Stimulated activated CD4-positive, alpha-beta T cell treated with anti-CD3 and anti-CD28 coated beads, Interleukin-4, amount 100 ng/mL, for 4 hours (primary cell): ENCODE measurements around the gene SEC24D.

Source experiments
- DNase-seq, 2 experiments: peaks; one replicate each; pipeline ENCODE4 v3.0.0-alpha.2; 2020

The SEC24D gene

DNA sequence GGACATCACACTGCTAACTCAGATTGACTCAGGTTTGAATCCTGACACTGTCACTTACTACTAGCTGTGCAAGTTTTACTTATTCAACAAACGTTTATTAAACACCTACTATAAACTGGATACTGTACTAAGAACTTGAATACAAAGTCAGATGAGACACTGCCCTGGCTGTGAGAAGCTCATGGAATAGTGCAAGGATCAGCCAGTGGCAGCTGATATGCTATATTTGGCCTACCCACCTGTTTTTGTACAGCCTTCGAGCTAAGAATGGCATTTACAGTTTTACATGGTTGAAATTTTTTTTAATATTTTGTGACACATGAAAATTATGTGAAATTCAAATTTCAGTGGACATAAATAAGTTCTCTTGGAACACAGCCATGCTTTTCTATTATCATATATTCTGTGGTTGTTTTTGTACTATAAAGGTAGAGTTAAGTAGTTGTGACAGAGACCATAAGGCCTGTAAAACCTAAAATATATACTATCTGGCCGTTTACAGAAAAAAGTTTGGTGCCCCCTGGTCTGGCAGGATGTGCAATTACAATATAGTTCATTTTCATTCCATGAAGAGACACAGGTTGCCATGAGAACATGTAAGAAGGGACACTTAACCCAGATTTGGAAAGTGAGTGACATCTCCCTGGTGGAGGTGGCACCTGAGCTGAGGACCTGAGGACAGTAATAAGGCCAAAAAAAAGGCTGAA lies 3.4 kb upstream of the SEC24D start:
- no peak for DNase-seq

DNA sequence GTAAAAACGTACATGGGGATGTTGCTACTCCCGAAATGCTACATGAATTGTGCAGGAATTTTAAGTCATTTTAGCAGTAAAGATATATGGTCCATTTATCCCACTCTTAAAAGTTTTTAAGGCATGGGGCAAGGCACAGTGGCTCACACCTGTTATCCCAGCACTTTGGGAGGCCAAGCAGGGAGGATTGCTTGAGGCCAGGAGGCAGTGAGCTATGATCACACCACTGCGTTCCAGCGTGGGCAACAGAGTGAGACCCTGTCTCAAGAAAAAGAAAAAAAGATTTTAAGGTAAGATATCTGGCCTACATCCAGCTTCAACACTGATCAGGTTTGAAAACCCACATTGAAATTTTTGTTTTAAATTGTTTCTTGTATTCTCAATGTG lies 1.2 kb upstream of the SEC24D start:
- DNase-seq = no peak

DNA sequence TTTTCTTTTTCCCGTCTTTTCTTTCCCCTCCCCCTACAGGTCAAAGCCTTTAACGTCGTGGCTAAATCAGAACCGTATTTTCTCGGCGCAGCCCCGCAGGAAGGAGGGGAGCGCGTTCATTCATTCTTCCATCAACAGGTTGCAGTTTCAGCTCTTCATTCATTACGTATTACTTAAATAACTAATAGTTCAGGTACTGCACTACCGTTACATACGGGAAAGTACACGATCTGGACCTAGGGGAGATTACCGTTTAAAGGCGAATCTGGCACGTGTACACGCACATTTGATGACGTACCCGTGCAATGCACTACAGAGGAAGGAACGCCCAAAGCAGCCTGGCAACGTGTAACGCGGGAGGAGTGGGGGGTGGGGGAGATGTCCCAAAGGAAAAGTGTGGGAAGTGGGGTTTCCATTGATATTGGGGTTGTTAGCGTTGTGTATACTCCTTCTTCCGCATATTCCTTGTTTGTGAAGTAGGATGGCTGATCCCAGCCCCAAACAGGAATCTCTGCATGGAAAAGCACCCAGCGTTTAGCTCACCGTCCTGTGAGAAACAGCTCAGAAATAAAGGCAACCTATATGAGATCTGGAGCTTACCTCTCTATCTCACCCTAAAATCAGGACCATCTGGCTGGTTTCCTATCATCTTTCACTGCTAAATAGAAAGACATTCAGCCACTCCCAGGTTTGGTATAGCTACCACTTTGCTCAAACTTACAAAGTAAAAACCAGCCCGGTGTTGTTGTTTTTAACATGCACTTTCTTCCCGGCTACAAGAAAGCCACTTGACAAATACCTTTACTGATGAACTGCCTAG lies 585 bp upstream of the SEC24D start:
- peak; percentile 45 to 53 for DNase-seq

DNA sequence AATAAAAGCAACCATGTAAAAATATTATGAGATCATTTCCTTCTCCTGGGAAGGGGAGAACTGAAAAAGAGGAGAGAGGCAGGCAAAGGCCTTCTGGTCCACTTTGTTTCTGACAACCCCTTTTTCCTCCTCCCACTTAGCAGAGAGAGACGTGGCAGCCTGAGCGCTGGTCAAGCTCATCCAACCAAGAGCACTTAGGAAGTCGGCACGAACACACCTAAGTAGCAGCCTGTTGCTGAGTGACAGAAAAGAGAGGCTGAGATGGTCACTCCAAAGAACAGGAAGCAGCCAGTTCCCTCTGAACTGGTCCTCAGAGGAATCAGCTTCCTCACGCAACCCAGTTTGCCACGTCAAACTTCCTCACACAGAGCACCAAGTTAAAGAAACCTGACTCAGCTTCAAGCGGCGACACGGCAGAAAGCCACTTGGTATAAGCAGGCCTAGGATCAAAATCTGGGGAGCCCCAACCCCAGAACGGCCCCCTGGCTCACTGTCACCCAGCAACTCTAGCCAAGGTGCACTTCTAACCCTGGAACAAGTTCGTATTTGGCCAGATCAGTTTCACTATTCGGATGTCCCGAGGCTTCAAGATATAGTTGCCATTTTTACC lies 861 bp downstream of the SEC24D start:
- DNase-seq = peak; percentile 27 to 29

DNA sequence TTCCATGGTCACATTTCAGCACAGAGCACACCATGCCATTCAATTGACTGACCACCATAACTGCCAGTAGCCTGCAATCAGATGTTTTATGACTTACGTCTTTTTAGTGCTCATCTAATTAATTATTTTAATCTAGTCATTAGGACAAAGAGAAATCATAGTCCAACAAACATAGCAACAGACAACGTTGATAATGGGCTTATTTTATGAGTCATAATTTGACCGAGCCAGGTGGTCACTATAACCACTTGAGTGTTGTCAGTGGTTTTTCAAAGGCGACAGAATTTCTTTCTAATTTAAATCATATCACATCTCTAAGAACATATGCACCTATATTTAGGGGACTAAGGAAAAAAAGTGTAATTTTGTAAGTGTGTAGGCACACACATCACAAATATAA lies 1.9 kb downstream of the SEC24D start:
- no peak for DNase-seq

DNA sequence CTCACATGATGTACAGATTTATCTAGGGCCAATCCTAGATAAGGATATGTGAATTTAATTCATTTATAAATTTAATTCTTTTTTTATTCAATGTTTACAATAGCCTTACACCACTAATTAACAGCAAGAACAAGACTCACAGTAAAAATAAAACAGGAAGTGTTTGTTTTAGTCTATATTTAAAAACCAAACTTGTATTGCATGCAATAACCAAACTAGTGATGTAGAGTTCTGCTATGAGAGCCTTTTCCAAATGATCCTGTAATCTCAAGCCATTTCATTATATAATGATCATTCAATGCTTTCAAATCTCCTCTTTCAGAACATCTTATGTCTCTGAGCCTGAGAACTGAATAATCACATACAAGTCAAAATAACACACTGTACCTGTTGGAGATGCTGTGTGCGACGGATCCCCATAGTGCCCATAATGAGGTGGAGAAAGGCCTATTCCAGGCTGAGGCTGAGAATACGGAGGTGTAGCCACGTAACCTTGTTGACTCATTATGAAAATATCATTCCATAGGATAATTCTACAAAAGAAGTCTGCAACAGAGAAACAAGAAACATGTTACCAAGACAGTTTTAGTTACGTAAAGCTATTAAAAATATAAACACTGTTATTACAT lies 2.6 kb downstream of the SEC24D start:
- DNase-seq = no peak

DNA sequence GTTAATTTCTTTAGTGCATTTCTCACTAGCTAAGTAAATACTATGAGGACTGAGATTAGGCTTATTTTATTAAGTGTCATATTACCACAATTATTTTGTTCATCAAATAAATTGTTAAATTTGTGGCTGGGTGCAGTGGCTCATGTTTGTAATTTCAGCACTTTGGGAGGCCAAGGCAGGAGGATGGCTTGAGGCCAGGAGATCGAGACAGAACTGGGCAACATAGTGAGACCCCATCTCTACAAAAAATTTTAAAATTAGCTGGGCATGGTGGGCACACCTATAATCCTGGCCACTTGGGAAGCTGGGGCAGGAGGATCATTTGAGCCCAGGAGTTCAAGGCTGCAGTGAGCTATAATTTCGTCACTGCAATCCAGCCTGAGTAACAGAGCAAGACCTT lies 6.8 kb downstream of the SEC24D start:
- no peak for DNase-seq

DNA sequence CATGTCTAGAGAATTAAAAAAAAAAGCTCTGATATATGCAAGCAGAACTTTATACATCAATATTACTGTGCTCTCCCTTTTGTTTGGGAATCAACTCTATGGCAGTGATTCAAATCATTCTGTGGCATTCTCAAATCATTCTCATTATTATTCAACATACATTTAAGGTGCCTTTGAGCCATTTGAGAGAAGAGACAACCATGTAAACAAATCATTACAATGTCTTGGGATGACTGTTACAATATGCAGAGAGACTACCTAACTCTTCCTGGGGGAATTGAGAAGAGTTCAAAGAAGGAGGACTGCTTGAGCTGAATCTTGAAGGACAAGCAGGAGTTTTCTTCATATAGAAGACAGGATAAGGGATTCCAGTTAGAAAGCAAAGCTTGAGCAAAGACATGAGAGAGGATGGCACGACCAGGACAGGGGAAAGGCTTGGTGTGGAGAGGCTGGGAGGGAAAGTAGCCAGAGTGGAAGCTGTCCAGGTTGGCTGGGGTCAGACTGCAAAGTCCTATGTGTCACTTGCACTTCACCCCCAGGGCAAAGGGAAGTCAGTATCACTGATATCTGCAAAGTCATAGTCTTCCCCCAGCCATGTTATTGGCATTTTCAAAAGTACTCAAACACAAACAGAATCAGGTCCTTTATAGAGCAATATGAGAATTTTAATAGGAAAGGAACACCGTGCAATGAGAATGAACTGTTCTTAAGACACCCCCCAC lies 9.0 kb downstream of the SEC24D start:
- DNase-seq = no peak

DNA sequence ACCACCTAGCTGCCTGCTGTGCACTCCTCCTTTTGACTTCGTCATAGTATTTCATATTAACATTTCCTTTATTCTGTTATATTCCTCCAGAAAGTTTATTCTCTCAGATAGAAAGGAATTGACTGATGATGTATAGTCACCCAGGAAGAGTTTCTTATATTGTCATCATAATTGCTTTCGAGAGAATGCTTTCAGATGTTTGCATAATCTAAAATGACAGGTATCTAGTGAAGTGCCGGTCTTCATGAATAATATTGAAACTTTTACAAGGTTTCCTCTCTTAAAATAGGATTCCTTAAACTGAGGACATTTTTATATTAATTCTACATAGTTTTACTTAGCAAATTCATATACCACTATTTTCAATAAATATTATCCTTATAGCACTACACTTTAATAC lies 10.1 kb downstream of the SEC24D start:
- no peak for DNase-seq

DNA sequence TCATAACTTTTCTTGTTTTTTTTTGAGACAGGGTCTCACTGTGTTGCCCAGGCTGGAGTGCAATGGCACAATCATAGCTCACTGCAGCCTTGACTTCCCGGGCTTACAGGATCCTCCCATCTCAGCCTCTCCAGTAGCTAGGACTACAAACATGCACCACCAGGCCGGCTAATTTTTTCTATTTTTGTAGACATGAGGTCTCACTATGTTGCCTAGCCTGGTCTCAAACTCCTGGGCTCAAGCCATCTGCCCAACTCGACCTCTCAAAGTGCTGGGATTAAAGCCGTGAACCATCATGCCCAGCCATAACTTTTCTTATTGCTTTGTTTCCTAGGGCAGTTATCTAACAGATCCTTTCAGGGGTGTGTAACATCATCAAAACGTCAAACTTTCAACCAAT lies 11.8 kb downstream of the SEC24D start:
- DNase-seq = no peak

DNA sequence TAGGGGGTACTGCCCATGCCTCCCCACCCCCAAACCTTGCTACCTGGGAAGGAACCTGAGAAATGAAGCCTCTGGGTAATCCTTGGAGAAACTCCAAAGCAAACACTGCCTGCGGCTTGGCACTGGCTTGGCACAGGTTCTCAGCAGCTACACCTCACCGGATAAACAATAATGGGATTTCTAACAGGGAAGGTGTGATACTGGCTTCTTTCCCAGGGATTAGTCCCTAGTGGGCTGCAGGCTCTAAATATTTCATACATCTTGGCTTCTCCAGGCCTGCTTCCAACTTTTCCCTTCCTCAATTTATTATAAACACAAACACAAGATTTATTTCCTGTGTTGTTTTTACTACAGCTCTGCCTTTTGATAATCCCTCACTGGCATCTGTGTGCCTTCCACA lies 12.5 kb downstream of the SEC24D start:
- DNase-seq = no peak

DNA sequence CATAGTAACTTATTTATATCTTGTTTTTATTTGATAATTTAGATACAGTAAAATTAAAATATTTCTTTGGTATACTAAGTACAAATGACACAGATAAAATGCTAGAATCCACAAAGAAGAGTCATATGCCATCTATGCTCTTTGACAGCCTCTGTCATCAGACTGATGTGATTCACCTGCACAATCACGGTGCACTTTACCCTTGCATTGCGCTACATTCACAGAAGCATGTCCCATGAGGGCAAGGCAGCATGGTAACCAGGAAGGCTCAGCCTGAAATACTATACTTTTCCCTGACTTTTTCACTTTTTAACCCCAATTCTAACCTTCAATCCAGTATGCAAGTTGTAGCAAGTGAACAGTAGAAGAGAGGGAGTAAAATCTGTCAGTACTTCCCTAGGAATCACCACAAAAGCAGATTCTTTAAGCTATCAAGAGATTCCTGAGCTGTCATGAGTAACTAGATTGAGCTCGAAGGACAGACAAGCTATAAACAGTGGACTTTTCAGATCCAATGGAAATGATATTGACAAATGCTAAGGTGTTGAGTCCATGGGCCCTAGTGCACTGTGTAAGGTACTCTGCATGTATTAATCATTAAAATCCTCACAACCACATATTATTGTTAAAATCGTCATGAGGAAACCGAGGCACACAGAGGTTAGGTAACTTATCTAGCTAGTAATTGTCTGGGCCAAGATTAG lies 14.2 kb downstream of the SEC24D start:
- no peak for DNase-seq

DNA sequence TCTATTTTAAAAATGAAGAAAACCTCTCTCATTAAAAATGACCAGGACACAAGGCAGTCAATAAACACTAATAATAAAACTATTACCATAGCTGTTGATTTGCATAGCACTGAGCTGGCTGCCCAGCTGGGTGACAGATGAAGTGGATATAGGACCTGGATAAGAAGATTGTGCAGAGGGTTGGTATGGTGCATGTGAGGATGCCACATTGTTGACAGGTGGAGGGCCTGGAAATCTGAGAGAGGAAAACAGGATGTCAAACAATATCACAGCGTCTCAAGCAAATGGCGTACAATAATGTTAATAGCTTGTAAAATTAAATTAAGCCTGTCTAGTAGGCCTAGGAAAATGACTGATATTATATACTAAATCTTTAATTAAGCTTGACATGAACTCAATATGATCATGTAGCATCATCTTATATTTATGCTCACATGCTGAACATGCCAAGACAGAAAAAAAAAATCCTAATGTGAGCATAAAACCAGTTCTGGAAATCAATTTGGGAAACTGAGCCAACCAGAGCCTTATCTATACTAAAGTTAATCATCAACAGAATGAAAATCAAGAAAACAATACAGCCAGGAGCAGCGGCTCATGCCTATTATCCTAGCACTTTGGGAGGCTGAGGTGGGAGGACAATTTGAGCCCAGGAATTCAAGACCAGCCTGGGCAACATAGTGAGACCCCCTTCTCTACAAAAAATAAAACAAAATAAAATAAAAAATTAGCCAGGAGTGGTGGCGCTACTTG lies 18.6 kb downstream of the SEC24D start:
- no peak for DNase-seq

DNA sequence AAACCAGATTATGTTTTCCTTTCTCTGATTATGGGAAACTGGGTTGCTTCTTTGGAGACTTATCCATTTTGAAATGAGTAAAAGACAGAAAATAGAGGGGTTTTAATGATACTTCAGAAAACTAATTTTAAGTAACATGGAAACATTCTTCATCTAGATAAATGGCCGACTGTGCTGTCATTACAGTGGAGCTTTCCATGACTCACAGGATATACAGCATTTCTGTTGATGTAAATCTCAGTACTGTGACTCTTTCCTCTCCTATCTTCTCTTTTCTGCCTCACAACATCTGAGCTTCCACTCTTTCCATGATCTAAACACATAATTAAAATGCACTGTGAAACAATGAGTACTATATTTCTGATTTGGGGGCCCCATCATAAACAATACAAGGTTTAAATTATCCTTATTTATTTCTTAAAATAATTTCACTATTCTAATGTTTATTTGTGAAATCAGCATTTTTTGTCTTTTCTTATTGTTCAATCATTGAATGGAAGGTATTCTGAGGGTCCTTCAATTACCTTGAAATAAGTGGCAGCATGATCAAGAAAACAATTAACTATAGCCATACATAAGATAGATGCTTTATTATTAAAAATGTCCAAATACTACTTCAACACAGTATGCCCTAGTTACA lies 19.3 kb downstream of the SEC24D start:
- no peak for DNase-seq

DNA sequence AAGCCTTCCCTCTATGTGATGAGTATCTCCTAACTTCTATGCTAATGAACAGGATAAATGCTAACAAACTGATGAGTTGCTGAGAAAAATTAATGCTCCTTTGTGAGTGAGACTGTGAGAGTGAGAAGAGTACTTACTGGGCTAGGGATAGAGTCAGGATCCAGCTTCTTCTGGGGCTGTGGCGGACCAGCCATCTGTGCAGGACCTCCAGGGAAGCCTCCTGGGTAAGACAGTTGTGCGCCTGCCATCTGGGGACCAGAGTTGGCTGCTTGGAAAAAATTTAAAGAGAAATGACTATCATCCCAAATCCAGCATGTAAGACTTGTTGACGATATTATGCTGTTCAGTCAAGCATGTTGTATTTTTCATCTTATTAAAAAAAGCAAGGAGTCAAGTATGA lies 21.0 kb downstream of the SEC24D start:
- DNase-seq = no peak

DNA sequence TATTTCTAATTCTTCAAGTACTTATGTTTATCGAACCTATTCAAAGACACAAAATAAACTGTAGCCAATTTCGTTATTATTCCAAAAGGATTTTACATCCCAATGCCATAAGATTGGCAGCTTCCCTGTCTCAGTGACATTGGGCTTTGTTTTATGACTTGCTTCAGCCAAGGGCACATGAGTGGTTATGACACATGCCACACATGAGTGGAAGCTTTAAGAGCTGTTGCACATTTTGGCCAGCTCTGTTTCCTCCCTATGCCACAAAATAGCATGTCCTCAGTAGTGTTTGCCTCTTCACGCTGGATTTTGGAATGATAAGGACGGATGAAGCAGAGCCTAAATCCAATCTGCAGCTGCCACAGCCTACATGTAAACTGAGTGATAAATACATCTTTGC lies 21.9 kb downstream of the SEC24D start:
- DNase-seq = no peak

DNA sequence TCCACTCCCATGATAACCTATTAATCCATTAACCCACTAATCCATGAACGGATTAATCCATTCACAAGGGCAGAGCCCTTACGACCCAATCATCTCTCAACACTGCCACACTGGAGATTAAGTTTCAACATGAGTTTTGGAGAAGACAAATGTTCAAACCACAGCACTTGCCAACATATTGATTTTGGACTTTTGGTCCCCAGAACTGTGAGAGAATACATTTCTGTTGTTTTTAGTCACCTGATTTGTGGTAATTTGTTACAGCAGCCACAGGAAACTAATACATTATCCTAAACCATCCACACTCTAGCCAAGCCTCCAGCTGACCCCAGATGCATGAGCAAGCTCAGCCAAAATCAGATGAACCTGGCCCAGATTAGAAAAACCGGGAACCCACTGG lies 22.4 kb downstream of the SEC24D start:
- DNase-seq = no peak

DNA sequence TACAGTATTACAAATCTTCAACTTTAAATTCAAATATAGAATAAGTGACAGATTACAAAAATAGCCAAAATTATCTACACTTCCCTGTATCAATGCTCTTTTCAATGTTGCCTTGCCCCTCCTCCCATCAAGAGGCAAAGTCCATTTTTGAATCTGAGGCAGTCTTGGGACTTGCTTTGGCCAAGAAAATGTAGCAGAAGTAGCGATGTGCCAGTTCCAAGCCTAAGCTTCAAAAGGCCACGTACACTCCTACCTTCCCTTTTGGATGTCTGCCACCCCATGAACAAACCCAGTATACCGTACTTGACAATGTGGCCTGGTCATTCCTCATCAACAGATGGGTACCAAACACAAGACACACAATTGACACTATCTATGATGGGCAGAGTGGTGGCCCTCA lies 24.1 kb downstream of the SEC24D start:
- DNase-seq = no peak

DNA sequence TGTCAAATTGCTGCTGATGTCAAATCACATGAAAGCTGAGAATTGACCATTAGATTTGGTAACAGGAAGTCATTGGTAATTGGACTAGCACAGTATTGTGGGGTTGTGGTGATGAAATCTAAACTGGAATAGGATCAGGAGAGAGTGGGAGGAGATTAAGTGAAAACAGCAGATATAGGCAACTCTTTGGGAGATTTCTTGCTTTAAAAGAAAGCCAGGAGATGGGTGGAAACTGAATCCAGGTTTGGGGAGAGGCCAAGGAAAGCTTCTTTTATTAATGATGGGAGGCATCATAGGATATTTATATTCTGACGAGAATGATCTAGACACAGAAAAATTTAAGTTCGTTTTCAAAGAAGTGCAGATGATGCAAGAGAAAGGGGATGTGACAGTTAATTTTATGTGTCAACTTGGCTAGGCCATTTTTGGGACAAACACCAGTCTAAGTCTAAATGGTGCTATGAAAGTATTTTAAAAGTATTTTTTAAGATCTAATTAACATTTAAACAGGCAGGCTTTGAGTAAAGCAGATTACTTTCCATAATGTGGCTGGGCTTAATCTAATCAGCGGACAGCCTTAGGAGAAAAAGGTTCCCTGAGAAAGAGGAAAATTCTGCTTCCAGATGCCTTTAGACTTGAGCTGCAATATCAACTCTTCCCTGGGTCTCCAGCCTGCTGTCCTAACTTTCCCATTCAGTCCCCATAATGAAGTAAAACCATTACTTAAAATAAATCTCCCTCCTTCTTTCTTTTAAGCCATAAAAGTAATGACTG lies 24.7 kb downstream of the SEC24D start:
- no peak for DNase-seq

DNA sequence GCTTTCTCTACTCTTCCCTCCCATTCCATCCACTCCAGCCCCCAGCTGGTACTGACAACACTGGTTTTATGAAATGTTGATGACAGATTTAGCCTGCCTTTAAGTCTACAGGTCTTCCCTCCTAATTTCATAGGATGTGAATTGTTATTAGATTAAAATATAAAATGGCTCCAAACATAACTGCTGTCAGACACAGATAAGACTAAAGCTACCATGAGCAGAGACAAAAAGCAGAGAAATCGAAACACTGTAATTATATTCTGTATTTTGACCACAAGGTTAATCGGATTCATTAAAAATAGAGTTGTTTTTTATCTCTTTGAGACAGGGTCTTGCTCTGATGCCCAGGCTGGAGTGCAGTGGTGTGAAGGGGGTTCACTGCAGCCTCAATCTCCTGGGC lies 28.3 kb downstream of the SEC24D start:
- DNase-seq = no peak
